PC-3 (cell line): ENCODE measurements around the gene RIPPLY2. TPM values are rescaled to one million over a fixed set of nuclear protein-coding genes. Genes with fewer than 3 reads are reported as not detected.

Experiments used
- ATAC-seq: fragments of 200-7000 bp; cut with Tn5 transposase; 2 replicates; pipeline ENCODE4 v1.9.1; 2020; ENCODE audit warnings: mild to moderate bottlenecking, moderate library complexity
- BruUV-seq: library from RNA; stranded (reverse); fragments of 400-500 nt; replicated peaks from 2 replicates; lab custom pipeline; 2021; lab: Mats Ljungman, UMichigan
- CTCF ChIA-PET: fragments of 300-600 bp; sonication (Branson Sonifier 250); formaldehyde crosslinking; loops from one replicate; lab custom pipeline; 2022; ENCODE audit warnings: antibody characterized with exemption; lab: Charles Lee
- POLR2A ChIA-PET: fragments of 300-600 bp; sonication (Branson Sonifier 250); formaldehyde crosslinking; loops from one replicate; lab custom pipeline; 2022; ENCODE audit warnings: antibody characterized with exemption; ENCODE audit not compliant: unreplicated experiment; lab: Charles Lee
- DNase-seq: peaks from one replicate; pipeline ENCODE4 v3.0.0-alpha.2; 2015
- H2AFZ ChIP-seq: fragments of 300-600 bp; sonication (generic); 2 replicates; pipeline ENCODE4 v1.6.0; 2016; ENCODE audit warnings: antibody characterized with exemption, low read length
- H3F3A ChIP-seq: fragments of 300-600 bp; sonication (generic); one replicate; pipeline ENCODE4 v1.6.0; 2017; ENCODE audit warnings: antibody characterized with exemption, low read length, control low read depth, mild to moderate bottlenecking; ENCODE audit not compliant: unreplicated experiment
- H3K27ac ChIP-seq: fragments of 300-600 bp; sonication (generic); 2 replicates; pipeline ENCODE4 v1.5.1; 2016; ENCODE audit warnings: mild to moderate bottlenecking, low read length
- H3K27me3 ChIP-seq: fragments of 300-600 bp; sonication (generic); 2 replicates; pipeline ENCODE4 v1.6.1; 2016; ENCODE audit warnings: low read length, mixed read lengths
- H3K36me3 ChIP-seq: fragments of 300-600 bp; sonication (generic); 2 replicates; pipeline ENCODE4 v1.6.1; 2016; ENCODE audit warnings: low read depth, mixed run types, low read length, mixed read lengths
- H3K4me1 ChIP-seq: fragments of 300-600 bp; sonication (generic); 2 replicates; pipeline ENCODE4 v1.5.1; 2016; ENCODE audit warnings: low read length; ENCODE audit not compliant: insufficient read depth
- H3K4me2 ChIP-seq: fragments of 300-600 bp; sonication (generic); 2 replicates; pipeline ENCODE4 v1.6.0; 2016; ENCODE audit warnings: low read length
- H3K4me3 ChIP-seq: fragments of 300-600 bp; sonication (generic); 2 replicates; pipeline ENCODE4 v1.5.1; 2016; ENCODE audit warnings: mild to moderate bottlenecking, low read length, mixed read lengths
- H3K79me2 ChIP-seq: fragments of 300-600 bp; sonication (generic); 2 replicates; pipeline ENCODE4 v1.6.1; 2017; ENCODE audit warnings: low read length, mixed read lengths
- H3K9ac ChIP-seq: fragments of 300-600 bp; sonication (generic); 2 replicates; pipeline ENCODE4 v1.6.0; 2016; ENCODE audit warnings: mild to moderate bottlenecking, low read length
- H3K9me2 ChIP-seq: fragments of 300-600 bp; sonication (generic); replicated peaks from 2 replicates; pipeline ENCODE4 v1.6.1; 2016; ENCODE audit warnings: mixed run types, low read length, mixed read lengths
- H3K9me3 ChIP-seq: fragments of 300-600 bp; sonication (generic); 2 replicates; pipeline ENCODE4 v1.6.1; 2016; ENCODE audit warnings: low read length, mixed read lengths
- H4K20me1 ChIP-seq: fragments of 300-600 bp; sonication (generic); 2 replicates; pipeline ENCODE4 v1.6.1; 2016; ENCODE audit warnings: low read length, mixed read lengths
- CTCF ChIP-seq: fragments of 300-600 bp; sonication (generic); conservative IDR thresholded peaks from 2 replicates; pipeline ENCODE4 v1.5.1; 2017; ENCODE audit warnings: antibody characterized with exemption, low read depth, mild to moderate bottlenecking, low read length
- EZH2 ChIP-seq: fragments of 300-600 bp; sonication (generic); IDR thresholded peaks from one replicate; pipeline ENCODE4 v1.6.1; 2017; ENCODE audit warnings: antibody characterized with exemption, mild to moderate bottlenecking, low read length; ENCODE audit not compliant: unreplicated experiment
- EZH2phosphoT487 ChIP-seq: fragments of 300-600 bp; sonication (generic); IDR thresholded peaks from 2 replicates; pipeline ENCODE4 v1.6.1; 2018; ENCODE audit warnings: mild to moderate bottlenecking, antibody characterized with exemption, low read length, borderline replicate concordance
- intact Hi-C: fragments of 100-400 bp; cut with micrococcal nuclease; formaldehyde crosslinking; loops from 2 replicates; pipeline ENCODE4 v1.9.0; 2023
- total RNA-seq: library from RNA; depleted of rRNA; stranded (reverse); fragments of >200 nt; gene quantifications from 2 replicates; pipeline ENCODE4 v1.2.3, GENCODE V29; 2014

RIPPLY2 gene
- total RNA-seq, 1 experiment from 2014 or later, result not detected

GRCh38 chr6:83854001-83854501 is 891 bp downstream of the RIPPLY2 start:
- Histone ChIP-seq H3K4me3 (no peak overlapping the region), H3K27ac (no peak overlapping the region)
- POLR2A ChIA-PET, result no interaction called here

GRCh38 chr6:83854766-83855165 is 1.6 kb downstream of the RIPPLY2 start:
- DNase-seq (peak; percentile 14), ATAC-seq (no peak)
- TF ChIP-seq CTCF (no peak), EZH2 (no peak), EZH2phosphoT487 (no peak)
- intact Hi-C loops, result no loop called here
- peaks cover under 1% of the 10 kb centered on the region; the same call in 1 of the 2 replicates for H3K79me2 ChIP-seq
- peaks cover 4% of the 10 kb centered on the region; the same call in 1 of the 2 replicates for H3K27me3 ChIP-seq
- ChIA-PET CTCF (no interaction called here), POLR2A (no interaction called here)
- no peak overlapping the region; the same call in 1 of the 2 replicates for H3K4me2 ChIP-seq
- no peak overlapping the region for H3K4me3 ChIP-seq
- no peaks in the 10 kb centered on the region for H3F3A ChIP-seq
- no peaks in the 10 kb centered on the region for H4K20me1 ChIP-seq
- H2AFZ ChIP-seq, result no peak overlapping the region
- H3K9me3 ChIP-seq, result no peaks in the 10 kb centered on the region
- peaks cover 8% of the 10 kb centered on the region for H3K4me1 ChIP-seq
- H3K9ac ChIP-seq, result no peak overlapping the region
- no peaks in the 10 kb centered on the region for H3K36me3 ChIP-seq
- H3K27ac ChIP-seq, result no peak overlapping the region
- no peaks in the 10 kb centered on the region for H3K9me2 ChIP-seq
- no TSS peak for BruUV-seq

More at GRCh38 chr6:83854001-83854501, 891 bp downstream of the RIPPLY2 start:
- no peaks in the 10 kb centered on the region for H3K36me3 ChIP-seq
- H3K9ac ChIP-seq, result no peak overlapping the region
- no peak overlapping the region for H3K4me2 ChIP-seq
- no peak overlapping the region for H2AFZ ChIP-seq
- H3F3A ChIP-seq, result no peaks in the 10 kb centered on the region
- peaks cover 11% of the 10 kb centered on the region; the same call in 1 of the 2 replicates for H3K27me3 ChIP-seq
- no peaks in the 10 kb centered on the region for H4K20me1 ChIP-seq
- TF ChIP-seq EZH2, result no peak
- TF ChIP-seq CTCF, result no peak
- TF ChIP-seq EZH2phosphoT487, result no peak
- ATAC-seq (no peak), DNase-seq (no peak)
- CTCF ChIA-PET, result interaction anchor here (0.6 kb wide), 1 partner anchor 251 kb away, joined by 4 read pairs; no protein-coding TSS in a partner anchor
- peaks cover 8% of the 10 kb centered on the region for H3K4me1 ChIP-seq
- no peaks in the 10 kb centered on the region for H3K79me2 ChIP-seq
- no peaks in the 10 kb centered on the region for H3K9me2 ChIP-seq
- BruUV-seq, result no TSS peak
- intact Hi-C loops, result no loop called here
- no peaks in the 10 kb centered on the region for H3K9me3 ChIP-seq
